SK-N-SH treated with all-trans-retinoic acid at 6 μM for 48 hours (cell line): Measurements from ENCODE around the gene SCN1A.
A peak's percentile ranks its signal among the peaks of the same experiment; 100 is the strongest.
"Not testable (repeated sequence)": the region's sequence is repeated elsewhere in the genome, so short reads cannot be mapped to it uniquely, and the experiment has no call there.

ENCODE experiments used
- ATAC-seq: fragments of 200-7000 bp; cut with Tn5 transposase; 3 replicates; pipeline ENCODE4 v1.9.1; 2020; ENCODE audit warnings: mild to moderate bottlenecking, moderate library complexity
- ARNTL ChIP-seq: fragments of 450-650 bp; formaldehyde crosslinking; IDR thresholded peaks from 2 replicates; pipeline ENCODE4 v1.5.0; 2020; ENCODE audit warnings: low read depth, mild to moderate bottlenecking, moderate library complexity, borderline replicate concordance
- BACH2 ChIP-seq: fragments of 250-450 bp; sonication (Bioruptor Pico); IDR thresholded peaks from 2 replicates; pipeline ENCODE4 v1.9.0; 2021; ENCODE audit warnings: mild to moderate bottlenecking, borderline replicate concordance
- CSDC2 ChIP-seq: fragments of 250-450 bp; sonication (Bioruptor Pico); IDR thresholded peaks from 2 replicates; pipeline ENCODE4 v1.5.0; 2020; ENCODE audit warnings: mild to moderate bottlenecking, moderate library complexity
- ESRRG ChIP-seq: fragments of 250-450 bp; sonication (Bioruptor Pico); IDR thresholded peaks from 2 replicates; pipeline ENCODE4 v1.6.1; 2021; ENCODE audit warnings: mild to moderate bottlenecking
- GLIS3 ChIP-seq: fragments of 250-450 bp; sonication (Bioruptor Pico); IDR thresholded peaks from 2 replicates; pipeline ENCODE4 v1.5.0; 2020; ENCODE audit warnings: mild to moderate bottlenecking, moderate library complexity
- ISL1 ChIP-seq: fragments of 250-450 bp; sonication (Bioruptor Pico); IDR thresholded peaks from 2 replicates; pipeline ENCODE4 v2.1.2; 2022; ENCODE audit warnings: mild to moderate bottlenecking, moderate library complexity
- OSR1 ChIP-seq: fragments of 250-450 bp; sonication (Bioruptor Pico); IDR thresholded peaks from 2 replicates; pipeline ENCODE4 v1.8.0; 2022; ENCODE audit warnings: moderate library complexity, mild to moderate bottlenecking, inconsistent platforms
- PPARA ChIP-seq: fragments of 250-450 bp; sonication (Bioruptor Pico); IDR thresholded peaks from 2 replicates; pipeline ENCODE4 v1.5.0; 2020; ENCODE audit warnings: mild to moderate bottlenecking, borderline replicate concordance
- RARB ChIP-seq: fragments of 250-450 bp; sonication (Bioruptor Pico); IDR thresholded peaks from 2 replicates; pipeline ENCODE4 v1.8.0; 2021; ENCODE audit warnings: mild to moderate bottlenecking, moderate library complexity
- SNAI2 ChIP-seq: fragments of 250-450 bp; sonication (Bioruptor Pico); IDR thresholded peaks from 2 replicates; pipeline ENCODE4 v1.5.0; 2020; ENCODE audit warnings: mild to moderate bottlenecking, moderate library complexity
- TCF4 ChIP-seq: fragments of 250-450 bp; sonication (Bioruptor Pico); IDR thresholded peaks from 2 replicates; pipeline ENCODE4 v1.8.0; 2021; ENCODE audit warnings: mild to moderate bottlenecking, moderate library complexity, borderline replicate concordance
- TOX ChIP-seq: fragments of 250-450 bp; sonication (Bioruptor Pico); IDR thresholded peaks from 2 replicates; pipeline ENCODE4 v1.8.0; 2021; ENCODE audit warnings: mild to moderate bottlenecking, moderate library complexity, borderline replicate concordance
- ZC3H10 ChIP-seq: fragments of 250-450 bp; sonication (Bioruptor Pico); IDR thresholded peaks from 2 replicates; pipeline ENCODE4 v1.5.1; 2021; ENCODE audit warnings: mild to moderate bottlenecking, moderate library complexity
- ZFP30 ChIP-seq: fragments of 450-650 bp; formaldehyde crosslinking; IDR thresholded peaks from 2 replicates; pipeline ENCODE4 v1.5.0; 2022; ENCODE audit warnings: mild to moderate bottlenecking, moderate library complexity
- ZNF565 ChIP-seq: fragments of 450-650 bp; formaldehyde crosslinking; conservative IDR thresholded peaks from 2 replicates; pipeline ENCODE4 v1.5.0; 2020; ENCODE audit warnings: low read depth, mild to moderate bottlenecking, moderate library complexity
- ZNF70 ChIP-seq: fragments of 450-650 bp; formaldehyde crosslinking; IDR thresholded peaks from 2 replicates; pipeline ENCODE4 v1.5.0; 2020; ENCODE audit warnings: mild to moderate bottlenecking, moderate library complexity
- ZNF8 ChIP-seq: fragments of 450-650 bp; formaldehyde crosslinking; IDR thresholded peaks from 2 replicates; pipeline ENCODE4 v1.5.0; 2020; ENCODE audit warnings: mild to moderate bottlenecking, moderate library complexity
- TF ChIP-seq, protein P1 (sequence below): fragments of 250-450 bp; sonication (Bioruptor Pico); IDR thresholded peaks from 2 replicates; pipeline ENCODE4 v1.8.0; 2020; ENCODE audit warnings: mild to moderate bottlenecking, moderate library complexity, borderline replicate concordance
- TF ChIP-seq, protein P2 (sequence below): fragments of 250-450 bp; sonication (Bioruptor Pico); IDR thresholded peaks from 2 replicates; pipeline ENCODE4 v1.8.0; 2021; ENCODE audit warnings: low read depth, mild to moderate bottlenecking, moderate library complexity, borderline replicate concordance
- TF ChIP-seq, protein P3 (sequence below): fragments of 250-450 bp; sonication (Bioruptor Pico); IDR thresholded peaks from 2 replicates; pipeline ENCODE4 v1.5.1; 2021; ENCODE audit warnings: mild to moderate bottlenecking, moderate library complexity

Gene SCN1A

DNA sequence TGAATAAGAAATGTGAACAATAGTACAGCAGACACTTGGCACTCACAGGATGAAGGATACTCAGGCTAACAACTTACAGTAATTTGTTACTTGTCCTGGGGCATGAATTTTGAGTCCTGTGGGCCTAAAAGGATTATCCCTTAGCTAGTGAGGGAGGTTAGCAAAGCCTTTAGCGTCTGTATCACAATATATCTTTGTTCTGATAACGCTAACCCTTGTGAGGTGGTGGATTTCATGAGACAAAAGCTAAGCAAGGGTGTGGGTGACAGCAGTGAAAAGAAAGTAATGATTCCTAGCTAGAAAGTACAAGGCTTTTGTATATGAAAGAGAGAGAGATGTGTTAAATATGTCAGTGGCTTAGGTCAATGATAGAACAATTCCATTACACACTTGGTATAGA is 127.4 kb downstream of the SCN1A start (continued):
- TF ChIP-seq, protein P1, sequence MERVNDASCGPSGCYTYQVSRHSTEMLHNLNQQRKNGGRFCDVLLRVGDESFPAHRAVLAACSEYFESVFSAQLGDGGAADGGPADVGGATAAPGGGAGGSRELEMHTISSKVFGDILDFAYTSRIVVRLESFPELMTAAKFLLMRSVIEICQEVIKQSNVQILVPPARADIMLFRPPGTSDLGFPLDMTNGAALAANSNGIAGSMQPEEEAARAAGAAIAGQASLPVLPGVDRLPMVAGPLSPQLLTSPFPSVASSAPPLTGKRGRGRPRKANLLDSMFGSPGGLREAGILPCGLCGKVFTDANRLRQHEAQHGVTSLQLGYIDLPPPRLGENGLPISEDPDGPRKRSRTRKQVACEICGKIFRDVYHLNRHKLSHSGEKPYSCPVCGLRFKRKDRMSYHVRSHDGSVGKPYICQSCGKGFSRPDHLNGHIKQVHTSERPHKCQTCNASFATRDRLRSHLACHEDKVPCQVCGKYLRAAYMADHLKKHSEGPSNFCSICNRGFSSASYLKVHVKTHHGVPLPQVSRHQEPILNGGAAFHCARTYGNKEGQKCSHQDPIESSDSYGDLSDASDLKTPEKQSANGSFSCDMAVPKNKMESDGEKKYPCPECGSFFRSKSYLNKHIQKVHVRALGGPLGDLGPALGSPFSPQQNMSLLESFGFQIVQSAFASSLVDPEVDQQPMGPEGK: no peak
- TF ChIP-seq ARNTL (CRISPR knock-in tag): no peak
- no peak for TF ChIP-seq RARB (CRISPR knock-in tag)

DNA sequence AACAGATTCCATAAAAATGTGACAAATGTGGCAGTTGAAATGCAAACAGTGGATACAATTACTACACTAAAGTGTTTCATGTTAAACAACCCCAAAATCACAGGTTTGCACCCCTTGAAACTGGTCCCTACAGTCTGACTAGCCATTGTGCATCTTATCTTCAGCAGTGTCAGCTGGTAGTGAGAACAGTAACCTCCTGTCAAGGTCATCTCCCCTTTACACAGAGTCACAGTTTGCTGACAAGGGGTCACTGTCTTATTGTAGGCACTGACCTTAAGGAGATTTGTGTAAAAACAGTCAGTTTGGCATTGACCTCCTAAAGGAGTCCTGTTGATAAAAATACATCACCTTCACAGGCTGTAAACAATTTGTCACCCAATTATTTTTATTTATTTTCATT is 137.0 kb downstream of the SCN1A start:
- TF ChIP-seq BACH2 (CRISPR knock-in tag): no peak
- no peak for TF ChIP-seq ZFP30 (CRISPR knock-in tag)
- TF ChIP-seq ZNF565 (CRISPR knock-in tag): no peak
- TF ChIP-seq ESRRG: no peak
- TF ChIP-seq CSDC2: no peak
- no peak for TF ChIP-seq ZC3H10 (CRISPR knock-in tag)
- TF ChIP-seq, protein P2, sequence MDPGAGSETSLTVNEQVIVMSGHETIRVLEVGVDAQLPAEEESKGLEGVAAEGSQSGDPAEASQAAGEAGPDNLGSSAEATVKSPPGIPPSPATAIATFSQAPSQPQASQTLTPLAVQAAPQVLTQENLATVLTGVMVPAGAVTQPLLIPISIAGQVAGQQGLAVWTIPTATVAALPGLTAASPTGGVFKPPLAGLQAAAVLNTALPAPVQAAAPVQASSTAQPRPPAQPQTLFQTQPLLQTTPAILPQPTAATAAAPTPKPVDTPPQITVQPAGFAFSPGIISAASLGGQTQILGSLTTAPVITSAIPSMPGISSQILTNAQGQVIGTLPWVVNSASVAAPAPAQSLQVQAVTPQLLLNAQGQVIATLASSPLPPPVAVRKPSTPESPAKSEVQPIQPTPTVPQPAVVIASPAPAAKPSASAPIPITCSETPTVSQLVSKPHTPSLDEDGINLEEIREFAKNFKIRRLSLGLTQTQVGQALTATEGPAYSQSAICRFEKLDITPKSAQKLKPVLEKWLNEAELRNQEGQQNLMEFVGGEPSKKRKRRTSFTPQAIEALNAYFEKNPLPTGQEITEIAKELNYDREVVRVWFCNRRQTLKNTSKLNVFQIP (CRISPR knock-in tag): no peak
- no peak for TF ChIP-seq ISL1 (CRISPR knock-in tag)
- TF ChIP-seq OSR1 (CRISPR knock-in tag): no peak
- TF ChIP-seq PPARA (CRISPR knock-in tag): no peak
- no peak for TF ChIP-seq ARNTL (CRISPR knock-in tag)
- TF ChIP-seq, all 23 proteins: peak for 0
- no peak for ATAC-seq

DNA sequence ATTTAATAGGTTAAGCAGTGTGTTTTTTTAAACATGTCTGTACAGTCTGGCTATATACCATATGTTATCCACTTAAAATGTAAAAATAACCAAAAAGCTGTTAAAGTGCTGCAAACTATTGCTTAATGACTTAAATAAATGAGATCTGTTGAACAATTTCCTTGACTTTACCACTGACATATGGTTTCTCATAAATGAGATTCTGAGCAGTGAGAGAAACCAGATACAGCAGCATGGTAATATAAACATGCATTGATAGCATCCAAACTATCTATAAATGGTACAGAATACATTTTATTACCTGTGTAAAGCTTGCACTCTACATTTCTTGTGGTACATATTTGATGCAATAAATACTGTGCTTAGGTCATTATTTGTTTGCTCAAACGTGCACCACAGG is 138.0 kb downstream of the SCN1A start:
- ATAC-seq: no peak

DNA sequence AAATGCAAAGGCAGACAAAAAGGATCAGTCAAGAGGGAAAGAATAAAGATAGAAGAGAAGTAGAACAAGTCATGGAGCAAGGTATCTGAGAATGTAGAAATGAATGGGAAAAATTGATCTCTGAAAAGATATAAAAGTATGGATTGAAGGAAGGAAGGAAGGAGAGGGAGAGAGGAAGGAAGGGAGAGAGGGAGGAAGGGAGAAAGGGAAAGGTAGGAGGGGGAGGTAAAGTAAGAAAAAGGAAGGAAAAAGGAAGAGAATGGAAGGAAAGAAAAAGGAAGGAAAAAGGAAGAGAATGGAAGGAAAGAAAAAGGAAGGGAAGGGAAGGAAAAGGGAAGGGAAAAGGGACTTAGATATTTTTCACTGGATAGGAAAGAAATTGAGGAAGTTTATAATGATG is 142.7 kb downstream of the SCN1A start:
- no peak for TF ChIP-seq TCF4
- TF ChIP-seq RARB (CRISPR knock-in tag): no peak
- TF ChIP-seq BACH2 (CRISPR knock-in tag): no peak

More for the DNA sequence above, 138.0 kb downstream of the SCN1A start:
- peak; percentile 75; the same call in 1 of the 2 replicates for TF ChIP-seq TCF4
- no peak for TF ChIP-seq BACH2 (CRISPR knock-in tag)

DNA sequence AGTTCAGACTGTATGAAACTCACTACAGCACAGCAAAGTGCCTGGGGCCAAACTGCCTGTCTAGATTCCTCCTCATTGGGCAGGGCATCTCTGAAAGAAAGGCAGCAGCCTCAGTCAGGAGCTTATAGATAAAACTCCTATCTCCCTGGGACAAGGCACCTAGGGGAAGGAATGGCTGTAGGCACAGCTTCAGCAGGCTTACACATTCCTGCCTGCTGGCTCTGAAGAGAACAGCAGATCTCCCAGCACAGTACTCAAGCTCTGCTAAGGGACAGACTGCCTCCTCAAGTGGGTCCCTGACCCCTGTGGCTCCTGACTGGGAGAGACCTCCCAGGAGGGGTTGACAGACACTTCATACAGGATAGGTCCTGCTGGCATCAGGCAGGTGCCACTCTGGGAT is 155.7 kb downstream of the SCN1A start:
- ATAC-seq: not testable (repeated sequence)

More for the DNA sequence above, 142.7 kb downstream of the SCN1A start:
- no peak for ATAC-seq

DNA sequence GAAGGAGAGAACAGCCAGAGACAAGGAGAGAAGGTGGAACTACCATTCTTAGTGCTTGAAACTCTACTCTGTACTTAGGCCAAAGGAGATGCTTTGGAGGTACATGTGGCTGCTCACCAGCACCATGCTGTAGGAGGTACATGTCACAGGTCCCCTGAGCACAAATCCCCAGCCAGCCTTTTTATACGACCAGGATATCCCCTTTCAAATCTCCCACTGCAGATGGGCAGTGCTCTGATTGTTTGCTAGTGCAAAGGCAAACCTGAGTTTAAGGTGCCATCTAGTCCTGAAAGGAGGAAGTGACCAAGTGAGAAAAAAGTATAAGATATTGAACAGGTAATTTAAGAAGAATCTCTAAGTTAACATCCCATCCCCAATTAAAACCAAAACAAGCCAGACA is 157.2 kb downstream of the SCN1A start:
- ATAC-seq: no peak
- TF ChIP-seq BACH2 (CRISPR knock-in tag): no peak
- TF ChIP-seq, protein P1: no peak
- no peak for TF ChIP-seq RARB (CRISPR knock-in tag)
- no peak for TF ChIP-seq ZFP30 (CRISPR knock-in tag)
- no peak for TF ChIP-seq SNAI2
- TF ChIP-seq GLIS3: no peak
- TF ChIP-seq, protein P3, sequence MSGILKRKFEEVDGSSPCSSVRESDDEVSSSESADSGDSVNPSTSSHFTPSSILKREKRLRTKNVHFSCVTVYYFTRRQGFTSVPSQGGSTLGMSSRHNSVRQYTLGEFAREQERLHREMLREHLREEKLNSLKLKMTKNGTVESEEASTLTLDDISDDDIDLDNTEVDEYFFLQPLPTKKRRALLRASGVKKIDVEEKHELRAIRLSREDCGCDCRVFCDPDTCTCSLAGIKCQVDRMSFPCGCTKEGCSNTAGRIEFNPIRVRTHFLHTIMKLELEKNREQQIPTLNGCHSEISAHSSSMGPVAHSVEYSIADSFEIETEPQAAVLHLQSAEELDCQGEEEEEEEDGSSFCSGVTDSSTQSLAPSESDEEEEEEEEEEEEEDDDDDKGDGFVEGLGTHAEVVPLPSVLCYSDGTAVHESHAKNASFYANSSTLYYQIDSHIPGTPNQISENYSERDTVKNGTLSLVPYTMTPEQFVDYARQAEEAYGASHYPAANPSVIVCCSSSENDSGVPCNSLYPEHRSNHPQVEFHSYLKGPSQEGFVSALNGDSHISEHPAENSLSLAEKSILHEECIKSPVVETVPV: no peak
- TF ChIP-seq, protein P2 (CRISPR knock-in tag): no peak
- TF ChIP-seq ZNF8 (CRISPR knock-in tag): no peak
- no peak for TF ChIP-seq PPARA (CRISPR knock-in tag)
- no peak for TF ChIP-seq OSR1 (CRISPR knock-in tag)
- no peak for TF ChIP-seq ZNF70
- TF ChIP-seq TOX (CRISPR knock-in tag): no peak
- no peak for TF ChIP-seq ZNF565 (CRISPR knock-in tag)
